ENCODE data around the gene JAKMIP2. TPM values are rescaled to one million over a fixed set of nuclear protein-coding genes. Genes with fewer than 3 reads are reported as not detected.

The JAKMIP2 gene
- total and polyA plus RNA-seq, 2 donors (not counting 1 experiment from before 2014, with no cell fraction given), result 1.3 to 6.5 TPM

GRCh38 chr5:147813696-147814095 is 31.2 kb upstream of the JAKMIP2 start:
- Histone ChIP-seq H2AFZ (ENCODE audit: low read length) (no peak overlapping the region), H4K20me1 (ENCODE audit: control insufficient read depth, extremely low read depth, insufficient read depth, low read length) (no peaks in the 10 kb centered on the region), H3K9ac (ENCODE audit: insufficient read depth, low read length) (no peak overlapping the region), H3K79me2 (ENCODE audit: control insufficient read depth, insufficient read depth, low read length) (no peaks in the 10 kb centered on the region), H3K4me2 (ENCODE audit: extremely low read depth, insufficient read depth, low read length) (no peak overlapping the region), H3K9me3 (ENCODE audit: control insufficient read depth, insufficient read depth, low read depth, low read length) (no peaks in the 10 kb centered on the region), H3K4me1 (ENCODE audit: control insufficient read depth, extremely low read depth, insufficient read depth, low read length) (no peaks in the 10 kb centered on the region), H3K36me3 (ENCODE audit: control insufficient read depth, insufficient read depth, low read length) (no peaks in the 10 kb centered on the region), H3K27me3 (ENCODE audit: control insufficient read depth, insufficient read depth, low read length) (no peaks in the 10 kb centered on the region), H3K4me3 (replicated peaks in 1 of 4; ENCODE audit: control extremely low read depth in 1 of 4, insufficient read depth in 1 of 4, low read depth in 3 of 4, low read length in 4 of 4) (no peak overlapping the region), H3K27ac (ENCODE audit: insufficient read depth, low read length) (no peak overlapping the region)
- DNase-seq (ENCODE audit: low read depth in 2 of 2), result peak in 1 of 2 donors; percentile 3
- TF ChIP-seq EZH2 (IDR thresholded peaks at IDR 0.05; ENCODE audit: low read length, missing control alignments), result no peak
- TF ChIP-seq, protein P1, sequence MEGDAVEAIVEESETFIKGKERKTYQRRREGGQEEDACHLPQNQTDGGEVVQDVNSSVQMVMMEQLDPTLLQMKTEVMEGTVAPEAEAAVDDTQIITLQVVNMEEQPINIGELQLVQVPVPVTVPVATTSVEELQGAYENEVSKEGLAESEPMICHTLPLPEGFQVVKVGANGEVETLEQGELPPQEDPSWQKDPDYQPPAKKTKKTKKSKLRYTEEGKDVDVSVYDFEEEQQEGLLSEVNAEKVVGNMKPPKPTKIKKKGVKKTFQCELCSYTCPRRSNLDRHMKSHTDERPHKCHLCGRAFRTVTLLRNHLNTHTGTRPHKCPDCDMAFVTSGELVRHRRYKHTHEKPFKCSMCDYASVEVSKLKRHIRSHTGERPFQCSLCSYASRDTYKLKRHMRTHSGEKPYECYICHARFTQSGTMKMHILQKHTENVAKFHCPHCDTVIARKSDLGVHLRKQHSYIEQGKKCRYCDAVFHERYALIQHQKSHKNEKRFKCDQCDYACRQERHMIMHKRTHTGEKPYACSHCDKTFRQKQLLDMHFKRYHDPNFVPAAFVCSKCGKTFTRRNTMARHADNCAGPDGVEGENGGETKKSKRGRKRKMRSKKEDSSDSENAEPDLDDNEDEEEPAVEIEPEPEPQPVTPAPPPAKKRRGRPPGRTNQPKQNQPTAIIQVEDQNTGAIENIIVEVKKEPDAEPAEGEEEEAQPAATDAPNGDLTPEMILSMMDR (conservative IDR thresholded peaks at IDR 0.05 in 1 of 2, IDR thresholded peaks at IDR 0.05 in 1 of 2; ENCODE audit: low read depth in 1 of 2, low read length in 2 of 2), result no peak

- Histone ChIP-seq H3K4me1 (ENCODE audit: control insufficient read depth, extremely low read depth, insufficient read depth, low read length) (no peaks in the 10 kb centered on the region), H3K9ac (ENCODE audit: insufficient read depth, low read length) (no peak overlapping the region), H3K27me3 (ENCODE audit: control insufficient read depth, insufficient read depth, low read length) (no peaks in the 10 kb centered on the region), H2AFZ (ENCODE audit: low read length) (no peak overlapping the region), H3K27ac (ENCODE audit: insufficient read depth, low read length) (no peak overlapping the region), H3K9me3 (ENCODE audit: control insufficient read depth, insufficient read depth, low read depth, low read length) (no peaks in the 10 kb centered on the region), H3K79me2 (ENCODE audit: control insufficient read depth, insufficient read depth, low read length) (no peaks in the 10 kb centered on the region), H4K20me1 (ENCODE audit: control insufficient read depth, extremely low read depth, insufficient read depth, low read length) (no peaks in the 10 kb centered on the region), H3K4me2 (ENCODE audit: extremely low read depth, insufficient read depth, low read length) (no peak overlapping the region), H3K4me3 (replicated peaks in 1 of 4; ENCODE audit: control extremely low read depth in 1 of 4, insufficient read depth in 1 of 4, low read depth in 3 of 4, low read length in 4 of 4) (no peak overlapping the region), H3K36me3 (ENCODE audit: control insufficient read depth, insufficient read depth, low read length) (no peaks in the 10 kb centered on the region)
- DNase-seq (ENCODE audit: low read depth in 2 of 2), result peak in 1 of 2 donors; percentile 70
- TF ChIP-seq EZH2 (IDR thresholded peaks at IDR 0.05; ENCODE audit: low read length, missing control alignments), result no peak
- TF ChIP-seq, protein P1 (conservative IDR thresholded peaks at IDR 0.05 in 1 of 2, IDR thresholded peaks at IDR 0.05 in 1 of 2; ENCODE audit: low read depth in 1 of 2, low read length in 2 of 2), result no peak
Observed at GRCh38 chr5:147809830-147810666, 27.5 kb upstream of the JAKMIP2 start.

GRCh38 chr5:147805030-147805454 is 22.5 kb upstream of the JAKMIP2 start:
- H2AFZ ChIP-seq (ENCODE audit: low read length), result no peak overlapping the region
- no peak overlapping the region for H3K27ac ChIP-seq (ENCODE audit: insufficient read depth, low read length)
- H3K4me3 ChIP-seq (replicated peaks in 1 of 4; ENCODE audit: control extremely low read depth in 1 of 4, insufficient read depth in 1 of 4, low read depth in 3 of 4, low read length in 4 of 4), result no peak overlapping the region
- no peaks in the 10 kb centered on the region for H3K27me3 ChIP-seq (ENCODE audit: control insufficient read depth, insufficient read depth, low read length)
- TF ChIP-seq, protein P1 (conservative IDR thresholded peaks at IDR 0.05 in 1 of 2, IDR thresholded peaks at IDR 0.05 in 1 of 2; ENCODE audit: low read depth in 1 of 2, low read length in 2 of 2), result no peak
- no peaks in the 10 kb centered on the region for H4K20me1 ChIP-seq (ENCODE audit: control insufficient read depth, extremely low read depth, insufficient read depth, low read length)
- no peaks in the 10 kb centered on the region for H3K9me3 ChIP-seq (ENCODE audit: control insufficient read depth, insufficient read depth, low read depth, low read length)
- H3K36me3 ChIP-seq (ENCODE audit: control insufficient read depth, insufficient read depth, low read length), result no peaks in the 10 kb centered on the region
- H3K4me2 ChIP-seq (ENCODE audit: extremely low read depth, insufficient read depth, low read length), result no peak overlapping the region
- DNase-seq (ENCODE audit: low read depth in 2 of 2), result peak in 1 of 2 donors; percentile 53
- H3K4me1 ChIP-seq (ENCODE audit: control insufficient read depth, extremely low read depth, insufficient read depth, low read length), result no peaks in the 10 kb centered on the region
- no peak overlapping the region for H3K9ac ChIP-seq (ENCODE audit: insufficient read depth, low read length)
- no peaks in the 10 kb centered on the region for H3K79me2 ChIP-seq (ENCODE audit: control insufficient read depth, insufficient read depth, low read length)
